HG02852 (cell line): ENCODE data around the gene RP9.
"Not testable (repeated sequence)": the region's sequence is repeated elsewhere in the genome, so short reads cannot be mapped to it uniquely, and the experiment has no call there.

Experiments used
- ATAC-seq: cut with Tn5 transposase; IDR thresholded peaks from one replicate; pipeline ENCODE4 v1.9.1; 2021; ENCODE audit warnings: mild to moderate bottlenecking, moderate library complexity; ENCODE audit not compliant: unreplicated experiment

RP9 gene

GRCh38 chr7:33107136-33108066 lies 1.8 kb downstream of the RP9 start:
- ATAC-seq: peak; percentile 29

- ATAC-seq: no peak
Observed at GRCh38 chr7:33101906-33102305, 7.3 kb downstream of the RP9 start.

- ATAC-seq: no peak
Observed at GRCh38 chr7:33100770-33101169, 8.4 kb downstream of the RP9 start.

GRCh38 chr7:33099154-33099940 lies 9.9 kb downstream of the RP9 start:
- ATAC-seq: no peak

- not testable (repeated sequence) for ATAC-seq
Observed at GRCh38 chr7:33094745-33095275, 14.4 kb downstream of the RP9 start.

GRCh38 chr7:33093266-33093665 lies 15.9 kb downstream of the RP9 start:
- ATAC-seq: no peak

- ATAC-seq: no peak
Observed at GRCh38 chr7:33091641-33092191, 17.5 kb downstream of the RP9 start.

GRCh38 chr7:33091111-33091531 lies 18.1 kb downstream of the RP9 start:
- ATAC-seq: no peak

- ATAC-seq: no peak
Observed at GRCh38 chr7:33089142-33089541, 20.1 kb downstream of the RP9 start.

GRCh38 chr7:33087858-33088257 lies 21.3 kb downstream of the RP9 start:
- no peak for ATAC-seq

GRCh38 chr7:33087356-33087755 lies 21.8 kb downstream of the RP9 start:
- no peak for ATAC-seq

- no peak for ATAC-seq
Observed at GRCh38 chr7:33079763-33080690, 29.2 kb downstream of the RP9 start.

- no peak for ATAC-seq
Observed at GRCh38 chr7:33079096-33079495, 30.1 kb downstream of the RP9 start.

- ATAC-seq: no peak
Observed at GRCh38 chr7:33076737-33077136, 32.5 kb downstream of the RP9 start.

- ATAC-seq: no peak
Observed at GRCh38 chr7:33075818-33076518, 33.2 kb downstream of the RP9 start.

GRCh38 chr7:33073243-33073642 lies 36.0 kb downstream of the RP9 start:
- no peak for ATAC-seq

GRCh38 chr7:33072471-33072870 lies 36.7 kb downstream of the RP9 start:
- no peak for ATAC-seq

- ATAC-seq: no peak
Observed at GRCh38 chr7:33070831-33071230, 38.4 kb downstream of the RP9 start.

GRCh38 chr7:33070277-33070676 lies 38.9 kb downstream of the RP9 start:
- ATAC-seq: no peak

GRCh38 chr7:33067921-33068320 lies 41.3 kb downstream of the RP9 start:
- no peak for ATAC-seq
